ENCODE data around the gene BTBD3. TPM values are rescaled to one million over a fixed set of nuclear protein-coding genes. Genes with fewer than 3 reads are reported as not detected.

Gene BTBD3
- total RNA-seq, 2 donors from 2014 or later, result 4.6 to 9.4 TPM

- no peaks in the 10 kb centered on the region for H3K27me3 Mint-ChIP-seq (ENCODE audit: low read depth)
- DNase-seq (no peak), ATAC-seq (replicated peaks in 1 of 2) (no peak)
- H3K36me3 Mint-ChIP-seq (ENCODE audit: insufficient read depth in 2 of 2), result no peaks in the 10 kb centered on the region
- no peaks in the 10 kb centered on the region for H3K4me1 Mint-ChIP-seq (ENCODE audit: low read depth)
- H3K9me3 Mint-ChIP-seq, result peaks cover 5 to 7% of the 10 kb centered on the region in 2 donors
- no peak overlapping the region for H3K4me3 Mint-ChIP-seq
- no peak overlapping the region for H3K27ac Mint-ChIP-seq
These were observed 34.9 kb downstream of the BTBD3 start for GRCh38 chr20:11952639-11953038.

- H3K9me3 Mint-ChIP-seq, result peaks cover 6 to 8% of the 10 kb centered on the region in 2 donors
- no peak for ATAC-seq (replicated peaks in 1 of 2)
These were observed 40.2 kb downstream of the BTBD3 start for GRCh38 chr20:11957911-11958310.

GRCh38 chr20:11958855-11959254, 41.2 kb downstream of the BTBD3 start:
- DNase-seq (no peak), ATAC-seq (replicated peaks in 1 of 2) (no peak)
- Mint-ChIP-seq H3K27me3 (ENCODE audit: low read depth) (no peaks in the 10 kb centered on the region), H3K27ac (no peak overlapping the region), H3K9me3 (peaks cover 2 to 8% of the 10 kb centered on the region in 2 donors), H3K4me3 (no peak overlapping the region), H3K4me1 (ENCODE audit: low read depth) (no peaks in the 10 kb centered on the region), H3K36me3 (ENCODE audit: insufficient read depth in 2 of 2) (no peaks in the 10 kb centered on the region)

More at GRCh38 chr20:11957911-11958310, 40.2 kb downstream of the BTBD3 start:
- H3K4me3 Mint-ChIP-seq, result no peak overlapping the region
- H3K27ac Mint-ChIP-seq, result no peak overlapping the region
- no peaks in the 10 kb centered on the region for H3K4me1 Mint-ChIP-seq (ENCODE audit: low read depth)
- H3K27me3 Mint-ChIP-seq (ENCODE audit: low read depth), result no peaks in the 10 kb centered on the region
- DNase-seq, result no peak
- no peaks in the 10 kb centered on the region for H3K36me3 Mint-ChIP-seq (ENCODE audit: insufficient read depth in 2 of 2)

- DNase-seq, result no peak
- Mint-ChIP-seq H3K4me3 (no peak overlapping the region), H3K4me1 (ENCODE audit: low read depth) (no peaks in the 10 kb centered on the region), H3K9me3 (no peaks in the 10 kb centered on the region), H3K27me3 (ENCODE audit: low read depth) (no peaks in the 10 kb centered on the region), H3K27ac (no peak overlapping the region), H3K36me3 (ENCODE audit: insufficient read depth in 2 of 2) (no peaks in the 10 kb centered on the region)
- no peak for ATAC-seq (replicated peaks in 1 of 2)
These were observed 47.9 kb downstream of the BTBD3 start for GRCh38 chr20:11965602-11966001.

DNA sequence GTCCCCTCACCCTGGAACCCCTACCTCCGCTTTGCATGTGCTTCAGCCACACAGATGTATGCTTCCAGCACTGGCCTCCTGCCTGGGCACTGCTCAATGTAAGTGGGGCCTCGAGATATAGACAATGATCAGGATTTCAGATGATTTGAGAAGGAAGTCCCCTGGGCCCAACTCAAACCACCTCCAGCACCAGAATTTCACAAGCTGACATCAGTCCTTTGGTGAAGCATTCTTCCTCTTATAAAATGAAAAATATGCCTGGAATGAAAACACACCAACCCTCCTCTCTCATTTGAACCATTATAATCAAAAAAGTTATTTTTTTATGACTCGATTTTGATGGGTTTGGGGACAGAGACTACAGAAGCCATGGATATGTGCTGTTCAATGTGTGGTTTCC, 48.5 kb downstream of the BTBD3 start:
- Mint-ChIP-seq H3K27ac (no peak overlapping the region), H3K4me1 (ENCODE audit: low read depth) (no peaks in the 10 kb centered on the region), H3K36me3 (ENCODE audit: insufficient read depth in 2 of 2) (no peaks in the 10 kb centered on the region), H3K4me3 (no peak overlapping the region), H3K27me3 (ENCODE audit: low read depth) (no peaks in the 10 kb centered on the region), H3K9me3 (no peaks in the 10 kb centered on the region)
- ATAC-seq (replicated peaks in 1 of 2) (no peak), DNase-seq (no peak)

DNA sequence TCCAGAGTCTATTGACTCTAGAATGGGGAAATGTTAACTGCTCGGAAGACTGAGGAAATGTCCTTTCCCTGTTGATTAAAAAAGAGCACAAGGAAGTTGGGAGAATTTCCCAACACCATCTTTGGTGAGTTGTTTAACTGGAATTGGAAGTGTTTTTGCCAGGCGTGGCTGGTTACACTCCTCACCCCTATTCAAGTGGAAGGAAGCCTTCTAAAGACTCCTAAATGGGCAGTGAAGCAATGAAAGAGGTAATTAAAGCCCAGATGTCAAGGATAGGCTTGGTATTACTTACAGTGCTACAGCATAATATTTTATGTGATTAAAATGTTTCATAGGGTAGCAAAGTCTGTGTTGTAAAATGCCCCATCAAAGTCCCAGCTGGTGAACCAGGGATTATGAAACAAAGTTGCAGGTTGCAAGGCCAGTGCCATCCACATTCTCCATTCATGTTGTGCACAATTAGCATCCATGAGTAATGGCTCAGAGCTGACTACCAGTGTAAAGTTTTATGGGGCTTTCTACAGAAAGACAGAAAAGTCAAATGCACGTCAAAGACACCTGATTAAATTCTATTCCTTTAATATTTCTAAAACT, 52.6 kb downstream of the BTBD3 start:
- peaks cover 7% of the 10 kb centered on the region for H3K27me3 Mint-ChIP-seq (ENCODE audit: low read depth)

GRCh38 chr20:11972478-11972877, 54.8 kb downstream of the BTBD3 start:
- Mint-ChIP-seq H3K36me3 (ENCODE audit: insufficient read depth in 2 of 2) (no peaks in the 10 kb centered on the region), H3K27me3 (ENCODE audit: low read depth) (peaks cover 7% of the 10 kb centered on the region)
- no peak for ATAC-seq (replicated peaks in 1 of 2)

More for the DNA sequence above, 52.6 kb downstream of the BTBD3 start:
- H3K9me3 Mint-ChIP-seq, result peaks cover 1 to 2% of the 10 kb centered on the region in 2 donors
- no peaks in the 10 kb centered on the region for H3K36me3 Mint-ChIP-seq (ENCODE audit: insufficient read depth in 2 of 2)
- H3K4me1 Mint-ChIP-seq (ENCODE audit: low read depth), result no peaks in the 10 kb centered on the region
- no peak for ATAC-seq (replicated peaks in 1 of 2)
- no peak overlapping the region for H3K27ac Mint-ChIP-seq
- no peak for DNase-seq
- no peak overlapping the region for H3K4me3 Mint-ChIP-seq

More at GRCh38 chr20:11972478-11972877, 54.8 kb downstream of the BTBD3 start:
- DNase-seq, result no peak
- H3K4me3 Mint-ChIP-seq, result no peak overlapping the region
- H3K9me3 Mint-ChIP-seq, result peaks cover 1 to 4% of the 10 kb centered on the region in 2 donors
- no peaks in the 10 kb centered on the region for H3K4me1 Mint-ChIP-seq (ENCODE audit: low read depth)
- H3K27ac Mint-ChIP-seq, result no peak overlapping the region
